ENCODE data around the gene PREX1. TPM values are rescaled to one million over a fixed set of nuclear protein-coding genes. Genes with fewer than 3 reads are reported as not detected.

PREX1 gene
- total and polyA plus RNA-seq, 8 donors: 1.5 to 13.2 (median 6.3) TPM

DNA sequence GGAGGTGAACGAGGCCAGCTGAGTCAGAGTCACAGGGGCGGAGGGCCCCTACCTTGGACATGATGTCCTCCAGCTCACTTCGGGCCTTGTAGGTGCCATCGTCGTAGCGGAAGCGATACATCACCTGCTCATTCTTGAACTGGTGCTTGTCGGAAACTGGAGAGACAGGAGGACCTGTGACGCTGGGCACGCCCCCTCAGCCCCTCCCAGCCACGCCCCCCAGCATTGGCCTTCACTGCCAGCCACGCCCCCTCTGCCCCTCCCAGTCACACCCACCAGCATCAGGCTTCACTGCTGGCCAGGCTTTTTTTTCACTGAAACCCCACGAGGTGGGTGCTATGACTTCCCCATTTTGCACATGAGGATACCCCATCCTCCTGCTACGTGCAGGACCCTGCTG, 148.2 kb downstream of the PREX1 start:
- intact Hi-C loops (cut with DNase I): no loop called here

GRCh38 chr20:48679011-48679410, 148.8 kb downstream of the PREX1 start:
- no peak for FAIRE-seq
- H3K27ac ChIP-seq: no peak overlapping the region
- peaks cover 9 to 18% (median 13%) of the 10 kb centered on the region in 3 donors for H3K4me1 ChIP-seq
- no peaks in the 10 kb centered on the region for H3K27me3 ChIP-seq
- no peak for DNase-seq
- intact Hi-C loops (cut with DNase I): no loop called here
- H3K4me3 ChIP-seq: no peak overlapping the region
- TF ChIP-seq, protein P1, sequence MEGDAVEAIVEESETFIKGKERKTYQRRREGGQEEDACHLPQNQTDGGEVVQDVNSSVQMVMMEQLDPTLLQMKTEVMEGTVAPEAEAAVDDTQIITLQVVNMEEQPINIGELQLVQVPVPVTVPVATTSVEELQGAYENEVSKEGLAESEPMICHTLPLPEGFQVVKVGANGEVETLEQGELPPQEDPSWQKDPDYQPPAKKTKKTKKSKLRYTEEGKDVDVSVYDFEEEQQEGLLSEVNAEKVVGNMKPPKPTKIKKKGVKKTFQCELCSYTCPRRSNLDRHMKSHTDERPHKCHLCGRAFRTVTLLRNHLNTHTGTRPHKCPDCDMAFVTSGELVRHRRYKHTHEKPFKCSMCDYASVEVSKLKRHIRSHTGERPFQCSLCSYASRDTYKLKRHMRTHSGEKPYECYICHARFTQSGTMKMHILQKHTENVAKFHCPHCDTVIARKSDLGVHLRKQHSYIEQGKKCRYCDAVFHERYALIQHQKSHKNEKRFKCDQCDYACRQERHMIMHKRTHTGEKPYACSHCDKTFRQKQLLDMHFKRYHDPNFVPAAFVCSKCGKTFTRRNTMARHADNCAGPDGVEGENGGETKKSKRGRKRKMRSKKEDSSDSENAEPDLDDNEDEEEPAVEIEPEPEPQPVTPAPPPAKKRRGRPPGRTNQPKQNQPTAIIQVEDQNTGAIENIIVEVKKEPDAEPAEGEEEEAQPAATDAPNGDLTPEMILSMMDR (IDR thresholded peaks at IDR 0.05): no peak
- no peak for ATAC-seq
- H3K9me3 ChIP-seq: no peaks in the 10 kb centered on the region
- WGBS, 2 donors: 94 to 98% methylated on average over 3 of the region's 3 CpGs
- H3K36me3 ChIP-seq: no peaks in the 10 kb centered on the region

More for the DNA sequence above, 148.2 kb downstream of the PREX1 start:
- WGBS, 2 donors: 90% methylated on average over 14 of the region's 14 CpGs
- FAIRE-seq (no peak), ATAC-seq (no peak), DNase-seq (no peak)
- Histone ChIP-seq H3K27me3 (no peaks in the 10 kb centered on the region), H3K4me1 (peaks cover 9 to 24% (median 19%) of the 10 kb centered on the region in 3 donors), H3K27ac (no peak overlapping the region), H3K36me3 (no peaks in the 10 kb centered on the region), H3K9me3 (no peaks in the 10 kb centered on the region), H3K4me3 (no peak overlapping the region)
- TF ChIP-seq, protein P1 (IDR thresholded peaks at IDR 0.05): no peak

GRCh38 chr20:48678421-48678820, 149.4 kb downstream of the PREX1 start:
- FAIRE-seq (no peak), DNase-seq (no peak), ATAC-seq (no peak)
- intact Hi-C loops (cut with DNase I): no loop called here
- H3K4me3 ChIP-seq: no peak overlapping the region
- no peaks in the 10 kb centered on the region for H3K36me3 ChIP-seq
- H3K27ac ChIP-seq: no peak overlapping the region
- no peaks in the 10 kb centered on the region for H3K9me3 ChIP-seq
- 85 to 88% methylated on average over 5 of the region's 5 CpGs for WGBS, 2 donors
- TF ChIP-seq, protein P1 (IDR thresholded peaks at IDR 0.05): no peak
- no peaks in the 10 kb centered on the region for H3K27me3 ChIP-seq
- peaks cover 6 to 13% (median 11%) of the 10 kb centered on the region in 3 donors for H3K4me1 ChIP-seq

DNA sequence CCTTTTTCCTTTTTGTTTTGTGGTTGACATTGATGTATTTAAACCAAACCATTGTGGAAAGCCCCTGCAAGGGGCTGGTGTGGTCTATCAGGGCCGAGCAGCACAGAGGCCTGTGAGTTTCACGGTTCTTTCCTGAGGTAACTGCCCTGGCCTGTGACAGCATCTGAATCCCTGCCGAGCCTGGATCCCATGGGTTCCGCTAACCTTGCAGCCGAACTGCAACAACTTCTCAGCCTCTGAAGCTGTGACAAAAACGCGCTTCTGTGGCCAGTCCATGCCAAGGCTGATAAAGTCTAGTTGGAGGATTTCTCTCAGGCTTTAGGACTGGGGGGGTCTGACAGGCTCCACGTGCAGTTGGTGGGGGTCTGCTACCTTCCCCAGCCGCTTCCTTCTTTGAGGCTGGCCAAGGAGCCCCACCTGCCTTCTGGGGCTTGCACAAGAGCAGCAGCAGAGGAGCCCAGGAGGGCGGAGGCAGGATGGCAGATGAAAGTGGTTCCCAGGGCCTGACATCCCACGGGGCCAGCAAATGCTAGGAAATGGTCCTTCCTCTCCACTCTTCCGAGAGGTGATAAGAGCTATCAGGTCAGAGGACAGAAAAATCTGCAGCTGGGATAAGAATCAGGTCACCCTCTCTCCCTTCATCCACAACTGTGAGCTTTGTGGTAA, 150.9 kb downstream of the PREX1 start:
- H3K36me3 ChIP-seq: no peaks in the 10 kb centered on the region
- TF ChIP-seq, protein P1 (IDR thresholded peaks at IDR 0.05): no peak
- intact Hi-C loops (cut with DNase I): no loop called here

DNA sequence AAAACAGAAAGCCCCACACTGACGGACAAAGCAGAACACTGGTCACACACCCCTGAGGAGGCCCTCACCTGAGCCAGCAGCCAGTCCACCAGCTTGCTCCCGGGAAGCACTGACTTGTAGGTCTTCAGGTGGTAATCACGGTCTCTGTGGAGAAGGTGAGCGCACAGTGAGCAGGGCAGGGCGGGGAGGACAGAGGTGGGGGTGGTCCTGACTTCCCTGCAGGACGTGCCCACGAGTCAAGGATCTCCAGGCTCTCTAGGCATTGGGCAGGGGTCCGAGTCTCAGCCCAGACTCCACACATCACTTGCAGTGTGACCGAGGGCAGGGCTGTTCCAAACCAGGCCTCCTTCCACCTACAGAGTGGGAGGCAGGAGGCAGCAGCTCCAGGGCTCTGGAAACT, 151.7 kb downstream of the PREX1 start:
- no peak for DNase-seq

More for the DNA sequence above, 150.9 kb downstream of the PREX1 start:
- Histone ChIP-seq H3K27me3 (no peaks in the 10 kb centered on the region), H3K4me3 (no peak overlapping the region), H3K27ac (no peak overlapping the region), H3K9me3 (no peaks in the 10 kb centered on the region), H3K4me1 (no peaks in the 10 kb centered on the region)
- FAIRE-seq: no peak
- DNase-seq: no peak
- 77 to 86% methylated on average over 12 of the region's 12 CpGs for WGBS, 2 donors
- ATAC-seq: no peak

More for the DNA sequence above, 151.7 kb downstream of the PREX1 start:
- no peak for ATAC-seq
- Histone ChIP-seq H3K4me3 (no peak overlapping the region), H3K27ac (no peak overlapping the region), H3K9me3 (no peaks in the 10 kb centered on the region), H3K36me3 (no peaks in the 10 kb centered on the region), H3K4me1 (no peaks in the 10 kb centered on the region), H3K27me3 (no peaks in the 10 kb centered on the region)
- WGBS, 2 donors: 86 to 88% methylated on average over 9 of the region's 9 CpGs
- intact Hi-C loops (cut with DNase I): no loop called here
- TF ChIP-seq, protein P1 (IDR thresholded peaks at IDR 0.05): no peak
- FAIRE-seq: no peak
